T-helper 17 cell (primary cell): ENCODE measurements around the gene ARL15. TPM values are rescaled to one million over a fixed set of nuclear protein-coding genes. Genes with fewer than 3 reads are reported as not detected.
"Not testable (repeated sequence)": the region's sequence is repeated elsewhere in the genome, so short reads cannot be mapped to it uniquely, and the experiment has no call there.

Source experiments
- ATAC-seq: fragments of 150-1000 bp; cut with Tn5 transposase; 2 replicates; pipeline ENCODE4 v1.10.0; 2021; ENCODE audit warnings: mild to moderate bottlenecking, moderate library complexity
- DNase-seq, 3 donors: peaks; one replicate each; pipeline versions ENCODE4 v3.0.0 to v3.0.0-alpha.2; 2020 to 2021
- H3K9me3 ChIP-seq: one replicate; pipeline ENCODE4 v1.7.0; 2013; ENCODE audit warnings: low read length, mild to moderate bottlenecking; ENCODE audit not compliant: control insufficient read depth, poor library complexity, severe bottlenecking
- H3K27ac Mint-ChIP-seq: one replicate; pipeline ENCODE4 v1.8.0; 2022; ENCODE audit warnings: mild to moderate bottlenecking, moderate library complexity, mixed read lengths
- H3K27me3 Mint-ChIP-seq: one replicate; pipeline ENCODE4 v1.8.0; 2022; ENCODE audit warnings: mixed read lengths
- H3K36me3 Mint-ChIP-seq: one replicate; pipeline ENCODE4 v1.8.0; 2022; ENCODE audit warnings: low read depth, mixed read lengths
- H3K4me1 Mint-ChIP-seq: one replicate; pipeline ENCODE4 v1.8.0; 2022; ENCODE audit warnings: mild to moderate bottlenecking, mixed read lengths
- H3K4me3 Mint-ChIP-seq: one replicate; pipeline ENCODE4 v1.8.0; 2022; ENCODE audit warnings: mild to moderate bottlenecking, moderate library complexity, mixed read lengths
- total RNA-seq, 4 donors: library from RNA in 2 of 4; stranded (reverse) in 2 of 4; gene quantifications; one replicate each; pipeline ENCODE4 v1.2.3 and lab custom pipeline; 2022 to 2026

Gene ARL15
- total RNA-seq, 2 donors from 2014 or later, result 17.7 to 24.6 TPM

GRCh38 chr5:54086191-54086590 lies 224.2 kb downstream of the ARL15 start:
- H3K4me3 Mint-ChIP-seq, result no peak overlapping the region
- no peaks in the 10 kb centered on the region for H3K4me1 Mint-ChIP-seq
- no peaks in the 10 kb centered on the region for H3K9me3 ChIP-seq
- no peak overlapping the region for H3K27ac Mint-ChIP-seq
- ATAC-seq, result no peak
- no peaks in the 10 kb centered on the region for H3K36me3 Mint-ChIP-seq
- no peaks in the 10 kb centered on the region for H3K27me3 Mint-ChIP-seq
- no peak for DNase-seq

- DNase-seq (no peak), ATAC-seq (no peak)
- Mint-ChIP-seq H3K4me3 (no peak overlapping the region), H3K36me3 (no peaks in the 10 kb centered on the region), H3K27ac (no peak overlapping the region), H3K27me3 (no peaks in the 10 kb centered on the region), H3K4me1 (no peaks in the 10 kb centered on the region)
- no peaks in the 10 kb centered on the region for H3K9me3 ChIP-seq
Observed at GRCh38 chr5:54084696-54085095, 225.7 kb downstream of the ARL15 start.

- Mint-ChIP-seq H3K4me1 (no peaks in the 10 kb centered on the region), H3K27ac (no peak overlapping the region), H3K36me3 (no peaks in the 10 kb centered on the region), H3K27me3 (no peaks in the 10 kb centered on the region), H3K4me3 (no peak overlapping the region)
- no peaks in the 10 kb centered on the region for H3K9me3 ChIP-seq
- no peak for DNase-seq
- ATAC-seq, result no peak
Observed at GRCh38 chr5:54083851-54084250, 226.5 kb downstream of the ARL15 start.

- no peak for ATAC-seq
- no peaks in the 10 kb centered on the region for H3K27me3 Mint-ChIP-seq
- H3K9me3 ChIP-seq, result no peaks in the 10 kb centered on the region
- no peak overlapping the region for H3K4me3 Mint-ChIP-seq
- no peak overlapping the region for H3K27ac Mint-ChIP-seq
- no peaks in the 10 kb centered on the region for H3K4me1 Mint-ChIP-seq
- no peak for DNase-seq
- no peaks in the 10 kb centered on the region for H3K36me3 Mint-ChIP-seq
Observed at GRCh38 chr5:54083245-54083644, 227.1 kb downstream of the ARL15 start.

GRCh38 chr5:54081415-54081814 lies 229.0 kb downstream of the ARL15 start:
- Mint-ChIP-seq H3K4me3 (no peak overlapping the region), H3K4me1 (no peaks in the 10 kb centered on the region), H3K27ac (no peak overlapping the region), H3K27me3 (no peaks in the 10 kb centered on the region), H3K36me3 (no peaks in the 10 kb centered on the region)
- H3K9me3 ChIP-seq, result no peaks in the 10 kb centered on the region
- ATAC-seq, result no peak
- no peak for DNase-seq

GRCh38 chr5:54080831-54081230 lies 229.5 kb downstream of the ARL15 start:
- ATAC-seq (no peak), DNase-seq (no peak)
- Mint-ChIP-seq H3K27me3 (no peaks in the 10 kb centered on the region), H3K4me1 (no peaks in the 10 kb centered on the region), H3K27ac (no peak overlapping the region), H3K4me3 (no peak overlapping the region), H3K36me3 (no peaks in the 10 kb centered on the region)
- H3K9me3 ChIP-seq, result no peaks in the 10 kb centered on the region

- no peaks in the 10 kb centered on the region for H3K4me1 Mint-ChIP-seq
- ATAC-seq, result no peak
Observed at GRCh38 chr5:54073735-54074134, 236.6 kb downstream of the ARL15 start.

GRCh38 chr5:54073131-54073530 lies 237.2 kb downstream of the ARL15 start:
- H3K27me3 Mint-ChIP-seq, result no peaks in the 10 kb centered on the region
- DNase-seq (no peak), ATAC-seq (no peak)
- H3K4me1 Mint-ChIP-seq, result no peaks in the 10 kb centered on the region
- no peaks in the 10 kb centered on the region for H3K36me3 Mint-ChIP-seq
- H3K9me3 ChIP-seq, result no peaks in the 10 kb centered on the region
- H3K27ac Mint-ChIP-seq, result no peak overlapping the region
- no peak overlapping the region for H3K4me3 Mint-ChIP-seq

More at GRCh38 chr5:54073735-54074134, 236.6 kb downstream of the ARL15 start:
- no peak for DNase-seq
- Mint-ChIP-seq H3K36me3 (no peaks in the 10 kb centered on the region), H3K4me3 (no peak overlapping the region), H3K27me3 (no peaks in the 10 kb centered on the region), H3K27ac (no peak overlapping the region)
- H3K9me3 ChIP-seq, result no peaks in the 10 kb centered on the region

GRCh38 chr5:54066433-54066832 lies 243.9 kb downstream of the ARL15 start:
- ATAC-seq (no peak), DNase-seq (no peak)
- no peak overlapping the region for H3K27ac Mint-ChIP-seq
- H3K27me3 Mint-ChIP-seq, result no peaks in the 10 kb centered on the region
- no peaks in the 10 kb centered on the region for H3K4me1 Mint-ChIP-seq
- peaks cover 5% of the 10 kb centered on the region for H3K36me3 Mint-ChIP-seq
- H3K4me3 Mint-ChIP-seq, result no peak overlapping the region
- H3K9me3 ChIP-seq, result no peaks in the 10 kb centered on the region

GRCh38 chr5:54063817-54064216 lies 246.6 kb downstream of the ARL15 start:
- no peak for DNase-seq
- H3K27me3 Mint-ChIP-seq, result no peaks in the 10 kb centered on the region
- H3K4me1 Mint-ChIP-seq, result no peaks in the 10 kb centered on the region
- H3K9me3 ChIP-seq, result no peaks in the 10 kb centered on the region
- H3K27ac Mint-ChIP-seq, result no peak overlapping the region
- H3K36me3 Mint-ChIP-seq, result peaks cover 8% of the 10 kb centered on the region
- H3K4me3 Mint-ChIP-seq, result no peak overlapping the region
- no peak for ATAC-seq

GRCh38 chr5:54062958-54063357 lies 247.4 kb downstream of the ARL15 start:
- peaks cover 12% of the 10 kb centered on the region for H3K36me3 Mint-ChIP-seq
- DNase-seq (no peak), ATAC-seq (no peak)

GRCh38 chr5:54060919-54061318 lies 249.5 kb downstream of the ARL15 start:
- H3K27ac Mint-ChIP-seq, H3K27me3 Mint-ChIP-seq, H3K4me1 Mint-ChIP-seq, H3K4me3 Mint-ChIP-seq, ATAC-seq, DNase-seq, H3K9me3 ChIP-seq: not testable (repeated sequence)
- H3K36me3 Mint-ChIP-seq, result peaks cover 12% of the 10 kb centered on the region

More at GRCh38 chr5:54062958-54063357, 247.4 kb downstream of the ARL15 start:
- Mint-ChIP-seq H3K27me3 (no peaks in the 10 kb centered on the region), H3K4me1 (no peaks in the 10 kb centered on the region), H3K4me3 (no peak overlapping the region), H3K27ac (no peak overlapping the region)
- H3K9me3 ChIP-seq, result no peaks in the 10 kb centered on the region

- no peak for ATAC-seq
- peaks cover 2% of the 10 kb centered on the region for H3K4me1 Mint-ChIP-seq
- no peak for DNase-seq
- H3K36me3 Mint-ChIP-seq, result no peaks in the 10 kb centered on the region
- H3K4me3 Mint-ChIP-seq, result no peak overlapping the region
- no peaks in the 10 kb centered on the region for H3K27me3 Mint-ChIP-seq
- H3K27ac Mint-ChIP-seq, result no peak overlapping the region
- no peaks in the 10 kb centered on the region for H3K9me3 ChIP-seq
Observed at GRCh38 chr5:54049963-54050362, 260.4 kb downstream of the ARL15 start.

- ATAC-seq, result no peak
- Mint-ChIP-seq H3K4me3 (no peak overlapping the region), H3K4me1 (peaks cover 2% of the 10 kb centered on the region), H3K36me3 (no peaks in the 10 kb centered on the region), H3K27ac (no peak overlapping the region), H3K27me3 (no peaks in the 10 kb centered on the region)
- DNase-seq, result no peak
- no peaks in the 10 kb centered on the region for H3K9me3 ChIP-seq
Observed at GRCh38 chr5:54049144-54049543, 261.2 kb downstream of the ARL15 start.
